Breast epithelium (tissue), 4 donors: ENCODE results near the gene SERHL2. TPM values are rescaled to one million over a fixed set of nuclear protein-coding genes. Genes with fewer than 3 reads are reported as not detected.

Experiments
- DNase-seq, 2 donors: peaks; one replicate each; pipeline ENCODE4 v3.0.0-alpha.2; 2019; ENCODE audit warnings: low spot score in 2 of 2
- H3K27ac ChIP-seq, 2 donors: fragments of 200-600 bp; sonication (generic) in 1 of 2; one replicate each; pipeline ENCODE4 v1.5.1; 2016 to 2019; ENCODE audit warnings: mild to moderate bottlenecking in 1 of 2
- H3K27me3 ChIP-seq, 2 donors: fragments of 200-600 bp; sonication (generic) in 1 of 2; one replicate each; pipeline versions ENCODE4 v1.5.1 to v1.6.0; 2017 to 2019; ENCODE audit warnings: control low read depth in 1 of 2, mild to moderate bottlenecking in 1 of 2
- H3K36me3 ChIP-seq: fragments of 200-600 bp; one replicate; pipeline ENCODE4 v1.5.1; 2019
- H3K4me1 ChIP-seq, 2 donors: fragments of 200-600 bp; sonication (generic); one replicate each; pipeline ENCODE4 v1.5.1; 2016 to 2019; ENCODE audit warnings: control low read depth in 1 of 2
- H3K4me3 ChIP-seq, 3 donors: fragments of 200-600 bp; sonication (generic); 1 replicate in 2 of 3; 2 replicates in 1 of 3; pipeline ENCODE4 v1.5.1; 2016 to 2019; ENCODE audit warnings: mild to moderate bottlenecking in 3 of 3, moderate library complexity in 2 of 3
- H3K9me3 ChIP-seq, 2 donors: fragments of 200-600 bp; sonication (generic) in 1 of 2; one replicate each; pipeline ENCODE4 v1.5.1; 2016 to 2019; ENCODE audit warnings: control low read depth in 1 of 2
- CTCF ChIP-seq, 3 donors: fragments of 450-650 bp; IDR thresholded peaks; one replicate each; pipeline ENCODE4 v1.5.1; 2016 to 2017; ENCODE audit warnings: antibody characterized with exemption in 3 of 3, mild to moderate bottlenecking in 3 of 3, moderate library complexity in 3 of 3
- POLR2A ChIP-seq: fragments of 450-650 bp; IDR thresholded peaks from one replicate; pipeline ENCODE4 v1.6.1; 2016; ENCODE audit warnings: antibody characterized with exemption, mild to moderate bottlenecking, moderate library complexity
- POLR2AphosphoS5 ChIP-seq, 3 donors: sonication (generic); formaldehyde crosslinking; IDR thresholded peaks; one replicate each; pipeline ENCODE4 v1.6.1; 2017; ENCODE audit warnings: antibody characterized with exemption in 3 of 3
- intact Hi-C: fragments of 100-400 bp; cut with DNase I; formaldehyde crosslinking; loops from one replicate; pipeline ENCODE4 v1.15.1; 2023; ENCODE audit warnings: low total_unique reads
- total RNA-seq, 3 donors: library from RNA; depleted of rRNA; stranded (reverse); fragments of >200 nt; gene quantifications; one replicate each; pipeline ENCODE4 v1.1.0, GENCODE V29; 2016

The SERHL2 gene
- total RNA-seq, 3 donors from 2014 or later: 1.3 to 64.2 (median 16.7) TPM

GRCh38 chr22:42619261-42620063 lies 65.7 kb downstream of the SERHL2 start:
- Histone ChIP-seq H3K27me3 (no peaks in the 10 kb centered on the region), H3K9me3 (no peaks in the 10 kb centered on the region), H3K27ac (peak overlapping the region in 1 of 2 donors; percentile 7), H3K4me3 (no peak overlapping the region), H3K36me3 (peaks cover 3% of the 10 kb centered on the region), H3K4me1 (peaks cover 0 to 4% of the 10 kb centered on the region in 2 donors)
- TF ChIP-seq POLR2AphosphoS5 (IDR thresholded peaks at IDR 0.05): no peak
- TF ChIP-seq CTCF (IDR thresholded peaks at IDR 0.05): no peak
- TF ChIP-seq POLR2A: no peak
- DNase-seq: no peak
- intact Hi-C loops: no loop called here

DNA sequence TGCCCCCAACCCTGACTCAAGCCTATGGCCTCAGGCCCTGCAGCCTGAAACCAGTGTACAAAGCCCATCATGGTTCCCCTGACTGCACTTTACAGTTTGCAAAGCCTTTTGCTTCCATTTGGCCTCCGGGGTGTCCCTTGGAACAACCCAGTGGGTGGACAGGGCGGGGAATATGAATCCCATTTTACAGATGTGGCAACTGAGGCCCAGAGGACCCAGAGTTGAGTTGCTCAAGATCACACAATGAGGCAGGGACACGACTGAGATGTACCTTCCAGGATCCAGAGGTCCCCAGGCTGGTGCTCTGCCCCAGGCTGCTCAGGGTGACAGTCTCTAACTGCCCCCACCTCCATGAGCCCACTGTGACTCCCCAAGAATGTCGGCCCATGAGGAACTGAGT lies 66.3 kb downstream of the SERHL2 start:
- intact Hi-C loops: no loop called here
- Histone ChIP-seq H3K27me3 (no peaks in the 10 kb centered on the region), H3K4me1 (peaks cover 0 to 4% of the 10 kb centered on the region in 2 donors), H3K36me3 (peaks cover 3% of the 10 kb centered on the region), H3K4me3 (no peak overlapping the region), H3K9me3 (no peaks in the 10 kb centered on the region), H3K27ac (no peak overlapping the region)
- TF ChIP-seq POLR2A (no peak), POLR2AphosphoS5 (IDR thresholded peaks at IDR 0.05) (no peak), CTCF (IDR thresholded peaks at IDR 0.05) (no peak)
- DNase-seq: no peak

- no peaks in the 10 kb centered on the region for H3K4me1 ChIP-seq
- H3K27ac ChIP-seq: peak overlapping the region in 1 of 2 donors; percentile 63
- H3K36me3 ChIP-seq: peaks cover 5% of the 10 kb centered on the region
- no peaks in the 10 kb centered on the region for H3K9me3 ChIP-seq
- no peak for DNase-seq
- H3K27me3 ChIP-seq: no peaks in the 10 kb centered on the region
- no peak overlapping the region for H3K4me3 ChIP-seq
- peak; percentile 75 to 87 (median 85) for TF ChIP-seq CTCF (IDR thresholded peaks at IDR 0.05)
- TF ChIP-seq POLR2A: no peak
- intact Hi-C loops: no loop called here
Observed at GRCh38 chr22:42621505-42622002, 67.8 kb downstream of the SERHL2 start.

DNA sequence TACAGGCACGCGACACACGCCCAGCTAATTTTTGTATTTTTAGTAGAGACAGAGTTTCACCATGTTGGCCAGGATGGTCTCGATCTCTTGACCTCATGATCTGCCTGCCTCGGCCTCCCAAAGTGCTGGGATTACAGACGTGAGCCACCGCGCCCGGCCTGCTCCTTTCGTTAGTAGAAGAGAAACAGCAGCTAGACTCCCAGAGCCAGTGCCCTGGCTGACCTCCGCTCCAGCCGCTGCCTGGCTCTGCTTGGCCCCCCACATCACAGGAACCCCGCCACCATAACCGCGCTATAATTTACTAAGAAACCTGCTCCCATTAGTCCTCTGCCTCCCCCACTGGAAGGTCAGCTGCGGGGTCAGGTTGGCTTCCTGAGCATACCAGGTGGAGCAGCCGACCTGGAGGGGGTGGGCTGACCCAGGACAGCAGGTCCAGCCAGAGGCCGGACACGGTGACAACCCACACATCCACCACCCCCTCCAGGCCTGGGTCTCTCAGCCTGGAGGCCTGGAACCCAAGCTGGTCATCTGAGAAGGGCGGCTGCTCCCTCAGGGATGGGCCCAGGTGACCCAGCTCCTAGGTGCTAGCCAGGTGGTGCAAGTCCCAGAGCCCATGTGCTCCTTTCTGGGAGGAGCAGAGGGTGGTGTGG lies 68.4 kb downstream of the SERHL2 start:
- intact Hi-C loops: no loop called here
- Histone ChIP-seq H3K36me3 (peaks cover 12% of the 10 kb centered on the region), H3K27ac (peak overlapping the region in 1 of 2 donors; percentile 63), H3K4me3 (no peak overlapping the region), H3K27me3 (no peaks in the 10 kb centered on the region), H3K9me3 (no peaks in the 10 kb centered on the region), H3K4me1 (no peaks in the 10 kb centered on the region)
- no peak for TF ChIP-seq POLR2AphosphoS5 (IDR thresholded peaks at IDR 0.05)
- DNase-seq: no peak

DNA sequence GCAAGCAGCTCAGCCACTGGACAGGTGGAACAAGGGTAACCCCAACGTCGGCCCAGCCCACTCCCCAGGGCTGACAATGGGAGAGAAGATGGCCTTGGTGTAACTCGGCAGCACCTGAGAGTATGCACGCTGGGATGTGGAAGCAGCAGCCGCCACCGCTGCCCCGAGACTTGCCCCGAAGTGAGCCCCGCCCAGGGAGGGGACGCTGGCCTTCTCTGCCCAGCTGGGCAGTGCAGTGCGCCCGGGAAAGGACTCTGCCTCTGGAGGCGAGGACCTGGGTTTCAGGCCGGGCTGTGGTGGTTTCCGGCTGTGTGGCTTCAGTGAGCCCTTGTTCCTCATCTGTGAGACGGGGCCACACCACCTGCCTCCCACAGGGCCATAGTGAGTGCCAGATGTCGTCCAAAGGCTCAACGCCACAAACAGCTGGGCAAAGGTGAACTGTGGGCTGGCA lies 69.6 kb downstream of the SERHL2 start:
- no peak for DNase-seq
- Histone ChIP-seq H3K27me3 (no peaks in the 10 kb centered on the region), H3K4me3 (no peak overlapping the region), H3K36me3 (peaks cover 13% of the 10 kb centered on the region), H3K4me1 (no peaks in the 10 kb centered on the region), H3K27ac (peak overlapping the region in 1 of 2 donors; percentile 48), H3K9me3 (no peaks in the 10 kb centered on the region)
- intact Hi-C loops: no loop called here
- TF ChIP-seq CTCF (IDR thresholded peaks at IDR 0.05): no peak
- no peak for TF ChIP-seq POLR2A
- no peak for TF ChIP-seq POLR2AphosphoS5 (IDR thresholded peaks at IDR 0.05)

Other genes starting within 250 kb of the SERHL2 start
- gene NFAM1, start 121.6 kb upstream of the SERHL2 start, total RNA-seq: 1 to 10 TPM in 2 of 3 donors, under 1 TPM in 1; 0.66 to 4.3 (median 1.5) TPM
- 10 to 100 TPM; 19.0 to 31.8 (median 25.6) TPM for gene RRP7A, start 34.2 kb upstream of the SERHL2 start, total RNA-seq
- gene POLDIP3, start 60.9 kb downstream of the SERHL2 start, total RNA-seq: 10 to 100 TPM; 33.1 to 52.8 (median 38.3) TPM
- under 1 TPM in 1 of 3 donors, not detected in 2; 0.73 TPM for gene ATP5MGL, start 86.6 kb downstream of the SERHL2 start, total RNA-seq
- 100 to 1,000 TPM in 1 of 3 donors, 10 to 100 TPM in 2; 56.5 to 248 (median 87.5) TPM for gene CYB5R3, start 95.4 kb downstream of the SERHL2 start, total RNA-seq
- gene A4GALT, start 166.9 kb downstream of the SERHL2 start, total RNA-seq: 10 to 100 TPM in 2 of 3 donors, 1 to 10 TPM in 1; 6.6 to 32.8 (median 22.9) TPM